Endothelial cell (in vitro differentiated cells): ENCODE measurements around the gene LYPD6B. TPM values are rescaled to one million over a fixed set of nuclear protein-coding genes. Genes with fewer than 3 reads are reported as not detected.

Source experiments
- DNase-seq: peaks from one replicate; pipeline ENCODE4 v3.0.0; 2021; ENCODE audit warnings: low spot score
- H3K27ac Mint-ChIP-seq: one replicate; pipeline ENCODE4 v1.8.0; 2021; ENCODE audit warnings: mixed read lengths, inconsistent platforms; ENCODE audit not compliant: unreplicated experiment
- H3K27me3 Mint-ChIP-seq: one replicate; pipeline ENCODE4 v1.8.0; 2021; ENCODE audit warnings: mild to moderate bottlenecking, moderate library complexity, mixed read lengths, inconsistent platforms; ENCODE audit not compliant: unreplicated experiment
- H3K36me3 Mint-ChIP-seq: one replicate; pipeline ENCODE4 v1.8.0; 2021; ENCODE audit warnings: mild to moderate bottlenecking, low read depth, mixed read lengths, inconsistent platforms; ENCODE audit not compliant: unreplicated experiment
- H3K4me1 Mint-ChIP-seq: one replicate; pipeline ENCODE4 v1.8.0; 2021; ENCODE audit warnings: mild to moderate bottlenecking, mixed read lengths, inconsistent platforms; ENCODE audit not compliant: unreplicated experiment
- H3K4me3 Mint-ChIP-seq: one replicate; pipeline ENCODE4 v1.8.0; 2021; ENCODE audit warnings: mild to moderate bottlenecking, mixed read lengths, inconsistent platforms; ENCODE audit not compliant: unreplicated experiment
- H3K9me3 Mint-ChIP-seq: one replicate; pipeline ENCODE4 v1.8.0; 2021; ENCODE audit warnings: mixed read lengths, inconsistent platforms; ENCODE audit not compliant: unreplicated experiment
- total RNA-seq: library from RNA; stranded (reverse); fragmentation: NEBNext Ultra II Directional; extraction: Animal tissue kit (Norgen Biotek cat#: 25700); gene quantifications from one replicate; pipeline ENCODE4 v1.2.1, GENCODE V29; 2021; ENCODE audit not compliant: unreplicated experiment
- TF ChIP-seq, protein P1 (sequence below): fragments of 200-600 bp; sonication (generic); IDR thresholded peaks from one replicate; pipeline ENCODE4 v1.5.0; 2021; ENCODE audit warnings: antibody characterized with exemption; ENCODE audit not compliant: unreplicated experiment

LYPD6B gene
- total RNA-seq, 1 donor from 2014 or later: 4.8 TPM

DNA sequence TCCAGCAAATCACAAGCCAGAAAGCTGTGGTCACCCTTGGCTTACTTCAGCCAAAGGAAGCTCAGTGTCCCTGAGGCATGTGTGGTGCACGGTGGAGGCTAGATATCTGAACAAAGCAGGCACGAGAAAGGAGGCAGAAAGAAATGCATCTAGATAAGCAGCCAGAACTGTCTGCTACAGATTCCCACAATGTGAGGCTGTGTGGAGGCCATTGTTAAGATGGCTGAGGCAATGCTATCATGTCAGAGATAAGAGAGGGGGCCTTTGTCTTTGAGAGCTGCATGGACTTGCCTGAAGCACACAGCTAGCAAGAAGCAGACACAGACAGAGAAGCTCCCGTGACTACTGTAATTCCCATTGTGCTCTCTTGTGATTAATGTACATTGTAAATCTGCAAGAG lies 181.4 kb downstream of the LYPD6B start:
- peaks cover 2% of the 10 kb centered on the region for H3K27me3 Mint-ChIP-seq
- no peak overlapping the region for H3K27ac Mint-ChIP-seq
- H3K36me3 Mint-ChIP-seq: no peaks in the 10 kb centered on the region
- TF ChIP-seq, protein P1, sequence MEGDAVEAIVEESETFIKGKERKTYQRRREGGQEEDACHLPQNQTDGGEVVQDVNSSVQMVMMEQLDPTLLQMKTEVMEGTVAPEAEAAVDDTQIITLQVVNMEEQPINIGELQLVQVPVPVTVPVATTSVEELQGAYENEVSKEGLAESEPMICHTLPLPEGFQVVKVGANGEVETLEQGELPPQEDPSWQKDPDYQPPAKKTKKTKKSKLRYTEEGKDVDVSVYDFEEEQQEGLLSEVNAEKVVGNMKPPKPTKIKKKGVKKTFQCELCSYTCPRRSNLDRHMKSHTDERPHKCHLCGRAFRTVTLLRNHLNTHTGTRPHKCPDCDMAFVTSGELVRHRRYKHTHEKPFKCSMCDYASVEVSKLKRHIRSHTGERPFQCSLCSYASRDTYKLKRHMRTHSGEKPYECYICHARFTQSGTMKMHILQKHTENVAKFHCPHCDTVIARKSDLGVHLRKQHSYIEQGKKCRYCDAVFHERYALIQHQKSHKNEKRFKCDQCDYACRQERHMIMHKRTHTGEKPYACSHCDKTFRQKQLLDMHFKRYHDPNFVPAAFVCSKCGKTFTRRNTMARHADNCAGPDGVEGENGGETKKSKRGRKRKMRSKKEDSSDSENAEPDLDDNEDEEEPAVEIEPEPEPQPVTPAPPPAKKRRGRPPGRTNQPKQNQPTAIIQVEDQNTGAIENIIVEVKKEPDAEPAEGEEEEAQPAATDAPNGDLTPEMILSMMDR: no peak
- H3K4me1 Mint-ChIP-seq: no peaks in the 10 kb centered on the region
- H3K9me3 Mint-ChIP-seq: no peaks in the 10 kb centered on the region
- H3K4me3 Mint-ChIP-seq: no peak overlapping the region
- DNase-seq: no peak

DNA sequence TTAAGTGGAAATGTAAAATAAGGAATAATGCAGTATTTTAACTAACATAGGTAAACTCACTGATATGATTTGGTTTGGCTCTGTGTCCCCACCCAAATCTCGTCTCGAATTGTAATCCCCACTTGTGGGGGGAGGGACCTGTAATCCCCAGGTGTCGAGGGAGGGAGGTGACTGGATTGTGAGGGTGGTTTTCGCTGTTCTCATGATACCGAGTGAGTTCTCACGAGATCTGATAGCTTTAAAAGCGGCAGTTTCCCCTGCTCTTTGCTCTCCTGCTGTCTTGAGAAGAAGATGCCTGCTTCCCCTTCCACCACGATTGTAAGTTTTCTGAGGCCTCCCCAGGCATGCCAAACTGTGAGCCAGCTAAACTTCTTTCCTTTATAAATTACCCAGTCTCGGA lies 182.5 kb downstream of the LYPD6B start:
- Mint-ChIP-seq H3K9me3 (no peaks in the 10 kb centered on the region), H3K27ac (no peak overlapping the region), H3K36me3 (no peaks in the 10 kb centered on the region), H3K4me1 (no peaks in the 10 kb centered on the region), H3K27me3 (peaks cover 2% of the 10 kb centered on the region), H3K4me3 (no peak overlapping the region)
- no peak for DNase-seq
- TF ChIP-seq, protein P1: no peak

DNA sequence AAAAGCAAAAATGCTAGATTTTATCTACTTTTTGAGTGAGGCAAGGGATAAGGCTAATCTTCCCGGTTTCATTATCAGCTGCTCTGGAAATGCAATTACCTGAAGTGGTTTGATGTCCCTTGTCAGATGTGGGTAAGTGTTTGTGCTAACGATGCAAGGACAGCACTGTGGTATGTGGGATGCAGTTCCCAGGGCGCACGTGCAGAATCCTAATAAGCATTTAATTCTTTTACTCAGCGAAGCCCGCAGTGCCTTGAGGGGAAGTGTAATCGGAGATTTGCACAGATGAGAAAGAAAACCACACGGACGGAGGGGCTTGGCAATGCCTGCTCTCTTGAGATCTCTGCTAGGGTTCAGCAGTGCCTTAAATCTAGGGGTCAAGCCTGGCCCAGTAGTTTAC lies 183.4 kb downstream of the LYPD6B start:
- no peaks in the 10 kb centered on the region for H3K36me3 Mint-ChIP-seq
- TF ChIP-seq, protein P1: no peak
- no peaks in the 10 kb centered on the region for H3K4me1 Mint-ChIP-seq
- H3K4me3 Mint-ChIP-seq: no peak overlapping the region
- H3K27ac Mint-ChIP-seq: no peak overlapping the region
- DNase-seq: no peak
- no peaks in the 10 kb centered on the region for H3K9me3 Mint-ChIP-seq
- H3K27me3 Mint-ChIP-seq: peaks cover 2% of the 10 kb centered on the region

DNA sequence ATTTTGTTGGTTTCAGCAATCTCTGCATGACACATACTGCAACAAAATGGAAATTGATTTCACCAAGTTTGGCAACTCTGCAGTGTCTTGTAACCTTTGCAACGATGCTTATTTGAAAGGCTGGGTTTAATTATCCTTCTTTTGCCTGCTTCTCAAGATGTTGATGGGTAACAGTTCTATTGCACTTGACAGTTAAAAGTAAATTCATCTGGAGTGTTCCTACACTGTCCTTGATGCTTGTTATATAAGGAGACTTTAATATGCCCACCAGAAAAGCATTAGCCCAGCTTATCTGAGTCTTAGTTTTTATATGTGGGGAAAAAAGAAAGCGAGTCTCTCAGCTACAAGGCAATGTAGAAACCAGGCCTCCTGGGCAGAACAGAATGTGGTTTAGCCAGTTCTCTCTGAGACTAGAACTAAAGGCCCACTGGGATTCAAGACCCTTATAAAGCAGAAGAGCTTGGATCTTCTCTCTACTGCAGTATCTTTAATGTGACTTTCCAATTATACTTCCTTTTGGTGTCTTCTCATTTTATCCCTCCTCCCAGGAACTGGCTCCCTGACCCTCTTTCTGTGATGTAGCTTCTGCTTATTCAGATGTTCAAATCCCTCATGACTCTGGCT lies 185.1 kb downstream of the LYPD6B start:
- H3K27ac Mint-ChIP-seq: no peak overlapping the region
- H3K4me3 Mint-ChIP-seq: no peak overlapping the region
- H3K27me3 Mint-ChIP-seq: peaks cover 2% of the 10 kb centered on the region
- TF ChIP-seq, protein P1: no peak
- no peaks in the 10 kb centered on the region for H3K4me1 Mint-ChIP-seq
- DNase-seq: no peak
- no peaks in the 10 kb centered on the region for H3K36me3 Mint-ChIP-seq
- no peaks in the 10 kb centered on the region for H3K9me3 Mint-ChIP-seq

DNA sequence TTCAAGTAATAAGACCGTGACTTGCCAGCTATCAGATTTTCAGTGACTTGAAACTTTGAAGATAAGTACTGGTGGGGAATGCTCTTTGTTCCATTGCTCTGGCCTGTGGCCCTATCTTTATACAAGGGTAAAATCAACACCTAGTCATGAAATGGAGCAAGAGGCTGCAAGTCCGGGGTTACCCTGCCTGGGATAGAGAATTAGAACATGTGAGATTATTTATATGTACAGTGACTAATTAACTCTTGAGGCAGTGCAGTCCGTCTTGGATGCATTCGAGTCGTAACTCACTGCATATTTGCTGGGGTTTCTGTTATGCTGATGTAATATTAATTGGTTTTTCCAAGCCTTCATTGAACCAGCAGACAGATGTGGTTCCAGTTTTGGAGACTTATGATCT lies 186.0 kb downstream of the LYPD6B start:
- Mint-ChIP-seq H3K27ac (no peak overlapping the region), H3K27me3 (peaks cover 2% of the 10 kb centered on the region), H3K9me3 (no peaks in the 10 kb centered on the region), H3K4me3 (no peak overlapping the region), H3K4me1 (no peaks in the 10 kb centered on the region), H3K36me3 (no peaks in the 10 kb centered on the region)
- no peak for DNase-seq
- TF ChIP-seq, protein P1: no peak
